Urothelium cell line (cell line): Measurements from ENCODE around the gene CNTD1.
"Not testable (repeated sequence)": the region's sequence is repeated elsewhere in the genome, so short reads cannot be mapped to it uniquely, and the experiment has no call there.

Source experiments
- DNase-seq: peaks from one replicate; pipeline ENCODE4 v3.0.0; 2011; ENCODE audit warnings: low spot score, mixed read lengths
- FAIRE-seq: peaks from 2 replicates; lab custom pipeline; 2011; peaks lifted over from hg19 to GRCh38; lab: Jason Lieb, UNC

Gene CNTD1, protein sequence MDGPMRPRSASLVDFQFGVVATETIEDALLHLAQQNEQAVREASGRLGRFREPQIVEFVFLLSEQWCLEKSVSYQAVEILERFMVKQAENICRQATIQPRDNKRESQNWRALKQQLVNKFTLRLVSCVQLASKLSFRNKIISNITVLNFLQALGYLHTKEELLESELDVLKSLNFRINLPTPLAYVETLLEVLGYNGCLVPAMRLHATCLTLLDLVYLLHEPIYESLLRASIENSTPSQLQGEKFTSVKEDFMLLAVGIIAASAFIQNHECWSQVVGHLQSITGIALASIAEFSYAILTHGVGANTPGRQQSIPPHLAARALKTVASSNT

DNA sequence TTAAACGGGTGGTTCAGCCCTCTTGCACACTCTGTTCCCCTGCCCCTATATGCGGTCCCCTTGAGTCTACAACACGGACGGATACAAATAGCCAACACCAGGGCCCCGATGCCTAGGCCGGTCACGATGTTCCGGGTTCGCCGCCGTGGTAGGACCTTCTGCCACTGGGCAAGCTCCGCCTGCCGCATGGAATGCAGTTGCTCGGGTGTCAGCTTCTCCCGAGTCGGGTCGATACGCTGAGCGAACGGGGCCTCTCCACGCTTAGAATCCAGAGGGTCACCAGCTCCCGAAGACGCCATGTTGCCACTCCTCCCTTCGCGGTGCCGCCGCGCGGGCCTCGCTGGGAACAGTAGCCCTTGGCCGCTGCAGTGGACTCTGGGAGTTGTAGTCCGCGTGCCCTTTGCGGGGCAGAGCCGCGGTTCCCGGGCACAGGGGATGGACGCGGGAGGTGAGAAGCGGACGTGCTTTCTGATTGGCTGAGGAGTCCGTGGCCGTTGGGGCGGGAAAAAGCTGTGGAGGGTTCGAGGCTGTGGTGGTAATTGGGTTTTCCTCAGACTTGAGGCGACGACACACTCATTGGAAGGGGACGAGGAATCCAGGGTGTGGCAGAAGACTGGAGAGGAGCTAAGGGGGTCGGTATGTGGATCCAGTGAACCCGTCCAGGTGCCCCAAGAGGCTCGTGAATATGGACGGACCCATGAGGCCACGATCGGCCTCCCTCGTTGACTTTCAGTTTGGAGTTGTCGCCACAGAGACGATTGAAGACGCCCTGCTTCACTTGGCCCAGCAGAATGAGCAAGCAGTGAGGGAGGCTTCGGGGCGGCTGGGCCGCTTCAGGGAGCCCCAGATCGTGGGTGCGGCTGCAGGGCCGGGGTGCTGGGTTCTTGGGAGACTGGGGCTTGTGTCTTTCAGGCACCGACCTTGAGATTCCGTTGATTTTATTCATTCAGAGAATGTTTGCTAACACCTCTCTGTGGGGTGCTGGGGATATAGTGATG lies at the start of gene CNTD1, which contains the start of gene COA3:
CNTD1 (plus strand) TSS at position 479 of the 998 bp plus-strand sequence; CDS start at position 686, 207 bp downstream.
COA3 (minus strand) TSS at position 322 of the 998 bp plus-strand sequence; CDS start at position 299, 23 bp downstream.
- DNase-seq (peak; percentile 96), FAIRE-seq (peak; percentile 87)

DNA sequence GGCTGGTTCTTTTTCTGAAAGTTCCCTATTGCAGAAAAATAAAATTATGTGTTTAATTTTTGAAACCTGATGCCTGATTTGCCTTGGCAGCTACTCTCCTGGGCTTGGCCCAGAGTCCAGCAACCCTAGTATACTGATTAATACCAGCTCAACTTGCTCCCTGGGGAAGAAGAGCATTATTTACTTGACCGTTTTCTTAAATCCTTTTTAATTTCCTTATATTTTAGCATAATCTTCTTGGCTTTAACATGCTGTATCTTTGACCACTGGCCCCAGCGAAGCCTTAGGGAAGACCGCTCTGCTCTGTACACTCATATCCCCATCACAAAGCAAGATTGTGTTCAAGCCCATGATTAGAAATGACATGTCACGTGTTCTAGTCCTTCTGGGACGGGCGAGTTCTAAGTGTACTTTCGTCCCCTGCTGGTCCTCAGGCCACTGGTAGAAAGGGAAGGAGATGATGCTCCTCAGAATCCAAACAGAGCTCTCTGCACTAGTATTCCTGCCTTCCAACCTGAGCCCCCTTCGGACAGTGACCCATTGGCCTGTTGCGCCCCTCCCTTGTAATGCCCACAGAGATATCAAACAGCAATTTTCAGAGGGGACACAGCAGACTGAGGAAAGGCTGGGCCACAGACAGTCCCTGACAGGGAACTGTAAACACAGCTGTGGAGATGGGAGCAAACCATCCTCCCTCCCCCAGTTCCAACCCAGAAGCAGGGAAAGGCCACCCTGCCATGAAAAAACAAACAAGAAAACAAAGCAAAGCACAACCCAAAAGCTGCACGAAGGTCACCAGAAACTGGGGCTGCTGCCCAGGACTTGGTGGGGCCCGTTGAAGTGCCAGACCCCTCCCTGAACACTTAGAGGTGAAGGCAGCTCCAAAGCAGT lies 49.5 kb upstream of the CNTD1 start:
- DNase-seq (no peak), FAIRE-seq (no peak)

DNA sequence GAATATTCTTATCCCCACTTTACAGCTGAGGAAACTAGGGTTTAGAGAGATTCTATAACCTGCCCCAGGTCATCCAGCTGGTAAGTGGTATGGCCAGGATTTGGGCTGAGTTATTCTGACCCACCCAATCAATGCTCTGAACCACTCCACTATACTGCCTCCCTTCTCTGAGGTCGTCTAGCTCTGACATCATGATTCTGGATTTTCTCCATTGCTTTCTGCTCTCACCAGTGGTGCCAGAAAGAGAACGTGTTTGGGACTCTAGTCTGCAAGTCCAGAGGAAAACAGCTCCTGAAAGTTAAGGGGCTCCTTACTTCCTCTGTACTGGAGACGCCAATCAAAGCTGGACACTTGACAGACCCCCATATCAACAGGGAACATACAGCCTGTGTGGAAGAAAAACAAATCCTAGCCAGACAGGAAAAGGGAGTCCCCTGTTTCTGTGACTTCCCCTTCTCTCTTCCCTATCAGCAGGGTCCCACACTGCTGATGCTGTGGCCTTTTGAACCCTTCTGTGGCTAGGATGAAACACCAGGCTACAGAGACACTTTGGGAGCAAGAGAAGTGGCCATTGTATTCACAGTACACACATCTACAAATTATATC lies 47.8 kb upstream of the CNTD1 start:
- DNase-seq, result no peak
- no peak for FAIRE-seq

DNA sequence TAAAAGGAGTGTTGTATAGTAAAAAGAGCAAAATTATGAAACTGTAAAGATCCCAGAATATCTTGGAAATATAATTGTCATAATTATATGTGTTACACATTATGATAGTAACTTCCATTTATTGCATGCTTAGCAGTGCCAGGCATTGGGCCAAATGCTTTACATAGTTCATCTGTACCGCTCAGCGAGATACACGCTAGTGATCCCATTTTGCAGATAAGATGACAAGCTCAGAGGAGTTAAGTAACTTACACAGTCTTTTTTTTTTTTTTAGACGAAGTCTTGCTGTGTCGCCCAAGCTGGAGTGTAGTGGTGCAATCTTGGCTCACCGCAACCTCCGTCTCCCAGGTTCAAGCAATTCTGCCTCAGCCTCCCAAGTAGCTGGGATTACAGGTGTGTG lies 47.0 kb upstream of the CNTD1 start:
- DNase-seq (no peak), FAIRE-seq (no peak)

DNA sequence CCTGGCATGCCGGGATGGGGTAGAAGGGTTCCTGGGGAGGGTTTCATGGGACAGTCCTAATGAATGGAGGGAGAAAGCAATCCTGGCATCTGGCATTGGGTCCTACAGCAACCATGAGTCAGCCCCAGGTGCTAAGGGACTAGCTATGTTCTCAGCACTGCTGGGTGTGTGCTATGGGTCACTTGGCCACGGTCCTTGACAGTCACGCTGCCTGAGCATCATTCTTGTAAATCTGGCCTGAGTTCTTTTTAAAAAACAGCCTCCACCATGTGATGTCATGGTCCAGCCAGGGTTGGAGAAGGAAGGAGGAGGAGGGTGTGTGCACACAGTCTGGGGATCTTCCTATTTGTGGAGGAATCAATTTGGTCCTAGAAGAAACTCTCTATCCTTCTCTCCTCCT lies 43.9 kb upstream of the CNTD1 start:
- peak; percentile 35 for DNase-seq
- FAIRE-seq, result no peak

DNA sequence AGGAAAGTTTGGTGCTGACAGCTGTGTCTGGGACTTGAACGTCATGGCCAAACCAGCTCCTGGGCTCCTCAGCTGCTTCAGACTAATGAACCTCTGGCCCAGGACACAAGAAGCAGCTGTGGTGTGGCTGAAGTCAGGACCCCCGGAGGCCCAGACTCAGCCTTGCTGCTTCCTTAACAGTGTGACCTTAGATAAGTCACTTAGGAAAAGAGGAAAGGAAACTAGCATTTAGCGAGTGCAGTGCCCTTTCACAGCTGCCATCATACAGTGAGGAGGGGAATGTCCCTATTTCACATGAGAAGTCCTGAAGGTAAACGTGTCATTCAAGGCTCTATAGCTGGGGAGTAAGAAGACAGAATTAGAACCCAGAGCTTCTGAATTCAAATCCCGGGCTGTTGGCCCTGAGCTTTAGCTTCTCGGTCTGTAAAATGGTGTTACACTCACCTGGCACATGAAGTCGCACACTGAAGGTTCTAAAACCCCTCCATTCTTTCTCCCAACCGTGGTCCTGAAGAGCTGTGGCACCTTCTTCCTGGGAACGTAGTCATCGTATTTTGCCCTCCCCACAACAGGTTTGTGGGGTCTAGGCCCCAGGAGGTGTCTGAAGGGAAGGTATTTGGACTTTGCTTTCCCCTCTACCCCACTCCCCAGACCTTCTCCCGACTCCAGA lies 38.5 kb upstream of the CNTD1 start:
- FAIRE-seq (no peak), DNase-seq (no peak)

DNA sequence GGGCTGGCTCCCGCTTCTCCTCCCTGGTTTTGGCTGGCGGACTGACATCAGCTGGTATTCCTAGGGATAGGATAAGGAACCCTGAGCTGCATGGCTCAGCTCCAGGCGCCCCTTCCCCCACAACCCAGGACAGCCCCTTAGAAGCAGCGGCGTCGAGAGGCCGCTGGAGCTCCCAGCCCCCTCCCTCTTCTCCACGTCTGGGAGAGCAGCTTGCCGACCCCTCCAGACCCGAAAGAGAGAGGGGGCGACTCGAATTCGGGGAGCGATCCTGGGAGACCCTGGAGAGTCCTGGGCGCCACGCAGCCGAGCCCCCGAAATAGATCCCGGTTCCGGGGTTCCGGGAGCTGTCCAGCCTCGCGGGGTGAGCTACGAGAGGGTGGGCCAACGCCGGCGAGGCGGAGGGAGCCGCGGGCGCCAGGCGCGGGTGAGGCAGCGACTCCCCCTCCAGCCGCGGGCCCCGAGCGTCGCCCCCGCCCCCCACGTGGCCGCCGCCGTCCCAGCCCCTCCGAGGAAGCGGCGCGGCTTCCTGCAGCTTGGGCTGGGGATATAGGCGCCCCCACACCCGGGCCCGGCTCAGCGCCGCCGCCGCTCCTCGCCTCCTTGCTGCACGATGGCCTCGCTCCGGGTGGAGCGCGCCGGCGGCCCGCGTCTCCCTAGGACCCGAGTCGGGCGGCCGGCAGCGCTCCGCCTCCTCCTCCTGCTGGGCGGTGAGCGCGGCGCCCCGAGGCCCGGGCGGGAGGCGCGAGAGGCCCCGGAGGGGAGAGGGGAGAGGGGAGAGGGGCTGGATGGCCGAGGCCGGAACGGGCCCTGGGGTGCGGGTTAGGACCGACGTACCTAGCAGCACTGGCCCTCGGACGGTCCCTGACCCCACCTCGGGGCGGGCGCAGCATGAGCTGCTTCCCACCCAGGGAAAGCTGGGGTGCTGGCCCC lies 37.7 kb upstream of the CNTD1 start, which contains the start of gene RAMP2:
RAMP2 (plus strand) TSS at position 576 of the 930 bp plus-strand sequence; CDS start at position 611, 35 bp downstream.
- no peak for FAIRE-seq
- peak; percentile 49 for DNase-seq

DNA sequence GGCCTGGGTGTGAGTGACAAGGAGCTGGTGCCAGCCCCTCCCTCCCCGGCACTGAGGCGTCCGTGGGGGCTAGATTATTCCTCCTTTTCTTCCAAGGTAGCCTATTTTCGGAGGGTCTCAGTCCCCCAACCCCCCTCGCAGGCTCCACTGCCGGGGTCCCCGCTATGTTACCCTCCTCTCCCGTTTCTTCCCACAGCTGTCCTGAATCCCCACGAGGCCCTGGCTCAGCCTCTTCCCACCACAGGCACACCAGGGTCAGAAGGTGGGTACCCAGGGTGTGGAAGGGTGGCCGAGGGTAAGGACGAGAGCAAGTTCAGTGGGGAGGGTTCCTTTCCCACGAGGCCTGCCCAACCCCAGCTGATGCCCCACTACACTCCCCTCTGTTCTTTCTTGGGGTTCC lies 37.0 kb upstream of the CNTD1 start:
- DNase-seq (no peak), FAIRE-seq (no peak)

DNA sequence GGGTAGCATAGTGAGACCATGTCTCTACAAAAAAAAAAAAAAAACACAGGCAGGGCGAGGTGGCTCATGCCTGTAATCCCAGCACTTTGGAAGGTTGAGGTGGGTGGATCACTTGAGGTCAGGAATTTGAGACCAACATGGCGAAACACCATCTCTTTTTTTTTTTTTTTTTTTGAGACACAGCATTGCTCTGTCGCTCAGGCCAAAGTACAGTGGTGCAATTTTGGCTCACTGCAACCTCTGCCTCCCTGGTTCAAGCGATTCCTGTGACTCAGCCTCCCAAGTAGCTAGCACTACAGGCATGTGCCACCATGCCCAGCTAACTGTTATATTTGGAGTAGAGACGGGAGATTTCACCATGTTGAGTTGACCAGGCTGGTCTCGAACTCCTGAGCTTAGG lies 32.5 kb upstream of the CNTD1 start:
- no peak for FAIRE-seq
- no peak for DNase-seq

DNA sequence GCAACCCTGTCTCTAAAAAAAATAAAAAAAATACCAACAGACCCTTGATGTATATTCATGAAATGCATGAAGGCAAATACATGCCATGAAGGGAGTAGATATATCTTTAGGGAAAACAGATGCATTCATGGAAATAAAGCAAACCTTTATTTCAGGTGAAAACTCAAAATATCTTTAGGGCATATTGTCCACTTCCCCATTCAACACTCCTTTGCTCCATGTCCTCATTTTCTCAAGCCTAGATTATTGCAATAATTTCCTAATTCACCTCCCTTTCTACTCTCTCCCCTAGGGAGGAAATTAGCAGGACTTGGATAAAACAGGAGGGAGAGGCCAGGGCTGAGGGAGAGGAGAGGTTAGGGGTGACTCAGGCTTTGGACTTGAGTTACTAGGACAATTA lies 31.1 kb upstream of the CNTD1 start:
- DNase-seq (no peak), FAIRE-seq (no peak)

DNA sequence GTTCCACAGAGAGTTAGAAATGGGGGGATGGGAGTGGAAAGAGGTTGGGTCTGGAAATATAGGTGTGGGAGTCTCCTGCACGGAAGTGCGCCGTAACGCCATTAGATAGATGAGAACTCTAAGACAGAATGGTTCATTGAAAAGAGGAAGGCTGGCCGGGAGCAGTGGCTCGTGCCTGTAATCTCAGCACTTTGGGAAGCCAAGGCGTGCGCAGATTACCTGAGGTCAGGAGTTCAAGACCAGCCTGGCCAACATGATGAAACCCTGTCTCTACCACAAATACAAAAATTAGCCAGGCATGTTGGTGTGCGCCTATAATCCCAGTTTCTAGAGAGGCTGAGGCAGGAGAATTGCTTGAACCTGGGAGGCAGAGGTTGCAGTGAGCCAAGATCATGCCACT lies 30.7 kb upstream of the CNTD1 start:
- DNase-seq, FAIRE-seq: not testable (repeated sequence)

DNA sequence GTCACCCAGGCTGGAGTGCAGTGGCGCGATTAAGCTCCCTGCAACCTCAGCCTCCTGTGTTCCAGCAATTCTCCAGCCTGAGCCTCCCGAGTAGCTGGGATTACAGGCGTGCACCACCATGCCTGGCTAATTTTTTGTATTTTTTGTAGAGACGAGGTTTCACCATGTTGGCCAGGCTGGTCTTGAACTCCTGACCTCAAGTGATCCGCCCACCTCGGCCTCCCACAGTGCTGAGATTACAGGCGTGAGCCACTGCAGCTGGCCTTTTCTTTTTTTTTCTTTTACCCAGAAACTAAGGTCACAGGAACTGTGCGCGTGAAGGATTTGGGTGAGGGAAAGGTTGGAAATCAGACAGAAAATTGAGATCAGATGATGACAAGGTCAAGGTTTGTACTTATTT lies 28.7 kb upstream of the CNTD1 start:
- not testable (repeated sequence) for DNase-seq, FAIRE-seq

DNA sequence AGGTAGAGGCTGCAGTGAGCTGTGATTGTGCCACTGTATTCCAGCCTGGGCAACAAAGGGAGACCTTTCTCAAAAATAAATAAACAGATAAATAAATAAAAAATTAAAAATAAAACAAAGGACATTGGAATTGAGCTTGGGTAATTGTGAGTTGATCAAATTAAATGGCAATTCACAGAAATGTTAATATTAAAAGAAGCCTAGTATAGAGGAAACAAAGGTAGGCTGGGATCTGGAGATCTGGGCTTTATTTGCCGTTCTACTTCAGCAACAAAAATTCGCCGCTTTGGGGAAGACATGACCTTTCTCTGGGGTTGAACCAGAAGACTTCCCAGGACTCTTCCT lies 25.7 kb upstream of the CNTD1 start:
- FAIRE-seq, result no peak
- DNase-seq, result no peak

DNA sequence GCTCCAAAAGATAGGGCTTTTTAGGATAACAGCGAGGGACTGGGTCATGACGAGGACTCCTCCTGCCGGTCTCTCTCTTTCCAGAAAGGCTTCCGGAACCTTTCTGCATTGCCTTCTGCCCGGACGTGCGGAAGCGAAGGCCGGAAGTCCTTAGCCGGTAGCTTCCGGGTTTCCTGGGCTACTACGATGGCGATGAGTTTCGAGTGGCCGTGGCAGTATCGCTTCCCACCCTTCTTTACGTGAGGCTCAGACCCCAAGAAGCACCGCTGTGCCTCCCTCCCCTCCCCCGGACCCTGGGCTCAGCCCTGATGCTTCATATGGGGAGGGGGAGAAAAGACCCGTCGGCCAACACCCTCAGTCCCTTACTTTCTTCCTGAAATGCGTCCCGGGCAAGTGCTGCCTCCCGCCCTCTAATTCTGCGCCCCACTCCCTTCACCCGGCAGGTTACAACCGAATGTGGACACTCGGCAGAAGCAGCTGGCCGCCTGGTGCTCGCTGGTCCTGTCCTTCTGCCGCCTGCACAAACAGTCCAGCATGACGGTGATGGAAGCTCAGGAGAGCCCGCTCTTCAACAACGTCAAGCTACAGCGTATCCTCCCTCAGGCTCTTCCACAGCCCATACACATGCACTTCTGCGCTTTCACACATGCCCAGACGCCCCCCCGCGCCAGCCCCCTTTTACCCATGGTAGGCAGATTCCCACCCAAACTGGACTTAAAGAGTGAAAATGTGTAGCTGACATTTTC lies 25.2 kb upstream of the CNTD1 start, which contains the start of gene VPS25:
VPS25 (plus strand) TSS at position 160 of the 746 bp plus-strand sequence; CDS start at position 187, 27 bp downstream.
- FAIRE-seq (no peak), DNase-seq (peak; percentile 90)

DNA sequence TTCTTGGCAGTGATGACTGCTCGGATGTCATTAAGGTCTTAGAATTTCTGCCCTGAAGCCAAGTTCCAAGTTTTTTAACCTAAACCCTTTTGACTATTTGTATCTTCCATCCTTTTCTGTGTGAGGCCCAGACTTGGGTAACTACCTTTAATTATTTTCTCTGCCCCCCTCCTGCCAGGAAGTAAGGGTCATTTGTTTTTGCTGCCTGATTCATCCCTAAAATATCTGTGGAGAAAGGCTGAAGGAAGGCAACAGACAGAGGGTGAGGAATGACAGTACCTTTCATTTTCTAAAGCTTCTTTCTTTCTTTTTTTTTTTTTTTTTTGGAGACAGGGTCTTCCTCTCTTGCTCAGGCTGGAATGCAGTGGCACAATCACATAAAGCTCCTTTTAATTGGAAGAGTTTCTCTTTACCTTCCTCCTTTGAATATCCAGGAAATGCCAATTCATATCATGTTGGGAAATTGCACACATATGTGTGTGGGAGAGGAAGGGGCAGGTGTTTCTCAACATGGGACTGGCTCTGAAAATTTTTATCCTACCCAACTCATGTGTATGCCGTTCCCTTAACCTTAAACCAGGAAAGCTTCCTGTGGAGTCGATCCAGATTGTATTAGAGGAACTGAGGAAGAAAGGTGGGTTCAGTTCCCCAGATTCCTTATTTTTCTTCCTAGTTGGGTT lies 24.5 kb upstream of the CNTD1 start:
- DNase-seq (no peak), FAIRE-seq (no peak)

DNA sequence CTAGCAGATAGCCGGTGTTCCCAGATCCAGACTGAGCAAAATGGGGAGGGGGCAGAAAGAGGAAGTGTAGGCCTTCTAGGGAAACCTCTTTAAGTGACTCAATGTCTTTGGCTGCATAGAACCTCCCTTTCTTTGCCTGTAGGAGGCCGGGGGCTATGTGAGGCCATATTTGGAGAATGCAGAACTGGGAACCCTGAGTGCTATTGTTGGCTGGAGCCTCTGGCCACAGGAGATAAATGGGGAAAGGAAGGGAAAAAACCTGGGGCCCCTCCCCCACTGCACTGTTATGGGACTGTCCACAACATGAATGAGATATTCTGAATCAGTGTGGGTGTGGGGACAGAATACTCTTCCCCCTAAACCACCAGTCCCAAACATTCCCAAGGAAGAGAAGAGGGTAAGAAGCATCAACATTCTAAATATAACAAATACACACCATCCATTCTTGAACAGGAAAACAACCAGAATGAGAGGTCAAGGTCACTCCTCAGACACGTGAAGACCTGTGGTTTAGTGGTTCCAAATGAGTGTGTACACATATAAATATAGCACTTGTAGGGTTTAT lies 23.0 kb upstream of the CNTD1 start:
- no peak for FAIRE-seq
- no peak for DNase-seq

DNA sequence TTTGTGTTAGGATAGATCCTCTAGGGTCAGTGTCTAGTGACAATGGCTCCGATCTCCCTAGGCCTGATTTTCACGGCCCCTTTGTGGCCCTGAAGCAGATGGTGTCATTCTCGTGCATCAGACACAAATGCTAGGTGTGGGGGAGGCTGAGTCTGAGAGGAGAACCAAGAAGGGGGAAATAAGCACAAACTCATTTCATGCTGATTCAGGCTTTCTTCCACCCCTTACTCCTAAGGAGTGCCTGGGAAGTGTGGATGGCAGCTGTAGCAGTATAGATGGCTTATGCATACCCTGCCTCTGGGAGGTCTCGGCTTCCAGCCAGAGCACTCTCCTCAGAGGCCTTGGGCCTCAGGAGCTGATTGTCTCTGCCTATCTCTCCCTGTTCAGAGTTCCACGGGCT lies 20.1 kb upstream of the CNTD1 start:
- FAIRE-seq, result no peak

More for the DNA sequence above, 20.1 kb upstream of the CNTD1 start:
- DNase-seq, result no peak
